K562 (cell line): Measurements from ENCODE around the gene FAM131C. TPM values are rescaled to one million over a fixed set of nuclear protein-coding genes. Genes with fewer than 3 reads are reported as not detected.

Experiments
- CBFA2T2 ChIP-seq: fragments of 450-650 bp; conservative IDR thresholded peaks from 2 replicates; pipeline ENCODE4 v1.6.1; 2017; ENCODE audit warnings: mild to moderate bottlenecking
- CBX3 ChIP-seq, 2 experiments: IDR thresholded peaks; 1 replicate in 1 of 2; 2 replicates in 1 of 2; pipeline ENCODE4 v1.6.1; 2012; ENCODE audit warnings: inconsistent platforms in 2 of 2, low read length in 2 of 2, borderline replicate concordance in 1 of 2, control low read depth in 1 of 2
- CCNT2 ChIP-seq: IDR thresholded peaks from 2 replicates; pipeline ENCODE4 v1.6.1; 2011; ENCODE audit warnings: borderline replicate concordance, low read depth, mild to moderate bottlenecking, moderate library complexity, mixed read lengths, low read length; ENCODE audit not compliant: insufficient read length; ENCODE audit errors: extremely low read depth
- COPS2 ChIP-seq: fragments of 450-650 bp; conservative IDR thresholded peaks from 2 replicates; pipeline ENCODE4 v1.6.1; 2016; ENCODE audit warnings: mild to moderate bottlenecking, moderate library complexity
- EWSR1 ChIP-seq: fragments of 450-650 bp; IDR thresholded peaks from 2 replicates; pipeline ENCODE4 v1.6.1; 2018; ENCODE audit warnings: borderline replicate concordance, mild to moderate bottlenecking, low read depth, moderate library complexity; ENCODE audit not compliant: partially characterized antibody
- RAD51 ChIP-seq: fragments of 450-650 bp; IDR thresholded peaks from 2 replicates; pipeline ENCODE4 v1.7.1; 2016; ENCODE audit warnings: low read depth, mild to moderate bottlenecking, borderline replicate concordance
- RNF2 ChIP-seq: sonication (generic); IDR thresholded peaks from 2 replicates; pipeline ENCODE4 v1.6.1; 2016
- TAF1 ChIP-seq: IDR thresholded peaks from 2 replicates; pipeline ENCODE4 v1.6.1; 2011; ENCODE audit warnings: mild to moderate bottlenecking, low read length, moderate library complexity; ENCODE audit not compliant: insufficient read depth, control insufficient read depth, severe bottlenecking; ENCODE audit errors: extremely low read depth
- ZNF184 ChIP-seq: sonication (generic); formaldehyde crosslinking; IDR thresholded peaks from 2 replicates; pipeline ENCODE4 v1.5.0; 2020; ENCODE audit warnings: missing genetic modification reagents
- ZNF551 ChIP-seq: fragments of 250-450 bp; sonication (Bioruptor Pico); IDR thresholded peaks from 2 replicates; pipeline ENCODE4 v1.5.0; 2021; ENCODE audit warnings: mild to moderate bottlenecking, moderate library complexity
- polyA plus RNA-seq, 8 experiments: library from polyadenylated mRNA; depleted of rRNA in 4 of 8; stranded (reverse) in 5 of 8; unstranded in 3 of 8; fragments of >200 nt; fragmentation: Nextera tagmentation in 2 of 8; fragmentation: Illumina TruSeq in 1 of 8; extraction: Ambion mirVana in 2 of 8; extraction: Trizol in 1 of 8; gene quantifications; 2 replicates each; pipeline versions ENCODE4 v1.2.1 to v1.2.3, GENCODE V29; 2011 to 2014; ENCODE audit warnings: inconsistent platforms in 1 of 8, missing spikeins in 1 of 8
- total RNA-seq, 7 experiments: library from RNA; depleted of rRNA in 6 of 7; stranded (reverse); fragments of >200 nt in 6 of 7; fragmentation: Illumina TruSeq in 2 of 7; extraction: Trizol in 2 of 7; gene quantifications; 2 replicates each; pipeline versions ENCODE4 v1.2.1 to v1.2.3, GENCODE V29; 2011 to 2021; ENCODE audit warnings: low replicate concordance in 1 of 7
- TF ChIP-seq, protein P1 (sequence below), 2 experiments: fragments of 450-650 bp; IDR thresholded peaks; 2 replicates each; pipeline ENCODE4 v1.6.1; 2018; ENCODE audit warnings: mild to moderate bottlenecking in 2 of 2, low read depth in 1 of 2; ENCODE audit not compliant: partially characterized antibody in 2 of 2
- TF ChIP-seq, protein P2 (sequence below): sonication (generic); formaldehyde crosslinking; IDR thresholded peaks from 2 replicates; pipeline ENCODE4 v1.8.1; 2023; ENCODE audit warnings: mild to moderate bottlenecking, missing genetic modification reagents
- TF ChIP-seq, protein P3 (sequence below): IDR thresholded peaks from 2 replicates; pipeline ENCODE4 v1.6.1; 2011; ENCODE audit not compliant: insufficient read length; ENCODE audit errors: extremely low read depth
- TF ChIP-seq, protein P4 (sequence below): fragments of 450-650 bp; formaldehyde crosslinking; IDR thresholded peaks from 2 replicates; pipeline ENCODE4 v1.4.0; 2020; ENCODE audit warnings: mild to moderate bottlenecking, moderate library complexity
- TF ChIP-seq, protein P5 (sequence below): fragments of 250-450 bp; sonication (Bioruptor Pico); IDR thresholded peaks from 2 replicates; pipeline ENCODE4 v1.5.1; 2021; ENCODE audit warnings: mild to moderate bottlenecking

FAM131C gene
- total and polyA plus RNA-seq, 9 of the 15 experiments (the other 6 are each of a cell fraction or from before 2014, with no cell fraction given): 0.10 to 0.29 (median 0.16) TPM; not detected in 6

DNA sequence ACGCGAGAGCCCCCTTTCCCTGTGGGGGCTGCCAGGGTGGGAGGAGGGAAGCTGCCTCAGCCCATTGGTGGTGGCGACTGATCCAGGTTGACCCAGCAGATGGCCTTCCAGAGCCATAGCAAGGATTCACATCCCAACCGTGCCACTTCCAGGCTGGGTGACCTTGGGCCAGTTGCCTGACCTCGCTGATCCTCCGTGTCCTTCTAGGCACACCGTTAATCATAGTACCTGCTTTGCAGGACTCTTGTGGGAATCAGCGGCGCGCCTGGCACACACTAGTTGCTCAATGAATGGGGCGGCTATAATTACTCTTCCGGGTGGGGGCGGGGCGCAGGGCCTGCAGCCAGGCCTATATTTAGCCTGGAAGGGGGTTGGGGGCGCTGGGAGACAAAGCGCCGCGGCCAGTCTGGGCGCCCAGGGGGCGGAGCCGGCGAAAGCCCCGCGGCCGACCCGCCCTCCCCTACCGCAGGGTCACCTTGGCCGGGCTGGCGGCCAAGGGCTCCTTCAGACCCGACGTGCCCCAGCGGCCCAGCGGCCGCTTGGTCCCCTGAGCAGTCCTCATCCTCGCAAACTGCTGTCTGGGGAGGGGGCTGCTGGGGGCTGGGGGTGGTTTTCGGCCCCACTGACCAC lies 60.7 kb downstream of the FAM131C start (continued):
- TF ChIP-seq COPS2: no peak
- TF ChIP-seq EWSR1: no peak
- TF ChIP-seq, protein P1, sequence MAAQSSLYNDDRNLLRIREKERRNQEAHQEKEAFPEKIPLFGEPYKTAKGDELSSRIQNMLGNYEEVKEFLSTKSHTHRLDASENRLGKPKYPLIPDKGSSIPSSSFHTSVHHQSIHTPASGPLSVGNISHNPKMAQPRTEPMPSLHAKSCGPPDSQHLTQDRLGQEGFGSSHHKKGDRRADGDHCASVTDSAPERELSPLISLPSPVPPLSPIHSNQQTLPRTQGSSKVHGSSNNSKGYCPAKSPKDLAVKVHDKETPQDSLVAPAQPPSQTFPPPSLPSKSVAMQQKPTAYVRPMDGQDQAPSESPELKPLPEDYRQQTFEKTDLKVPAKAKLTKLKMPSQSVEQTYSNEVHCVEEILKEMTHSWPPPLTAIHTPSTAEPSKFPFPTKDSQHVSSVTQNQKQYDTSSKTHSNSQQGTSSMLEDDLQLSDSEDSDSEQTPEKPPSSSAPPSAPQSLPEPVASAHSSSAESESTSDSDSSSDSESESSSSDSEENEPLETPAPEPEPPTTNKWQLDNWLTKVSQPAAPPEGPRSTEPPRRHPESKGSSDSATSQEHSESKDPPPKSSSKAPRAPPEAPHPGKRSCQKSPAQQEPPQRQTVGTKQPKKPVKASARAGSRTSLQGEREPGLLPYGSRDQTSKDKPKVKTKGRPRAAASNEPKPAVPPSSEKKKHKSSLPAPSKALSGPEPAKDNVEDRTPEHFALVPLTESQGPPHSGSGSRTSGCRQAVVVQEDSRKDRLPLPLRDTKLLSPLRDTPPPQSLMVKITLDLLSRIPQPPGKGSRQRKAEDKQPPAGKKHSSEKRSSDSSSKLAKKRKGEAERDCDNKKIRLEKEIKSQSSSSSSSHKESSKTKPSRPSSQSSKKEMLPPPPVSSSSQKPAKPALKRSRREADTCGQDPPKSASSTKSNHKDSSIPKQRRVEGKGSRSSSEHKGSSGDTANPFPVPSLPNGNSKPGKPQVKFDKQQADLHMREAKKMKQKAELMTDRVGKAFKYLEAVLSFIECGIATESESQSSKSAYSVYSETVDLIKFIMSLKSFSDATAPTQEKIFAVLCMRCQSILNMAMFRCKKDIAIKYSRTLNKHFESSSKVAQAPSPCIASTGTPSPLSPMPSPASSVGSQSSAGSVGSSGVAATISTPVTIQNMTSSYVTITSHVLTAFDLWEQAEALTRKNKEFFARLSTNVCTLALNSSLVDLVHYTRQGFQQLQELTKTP (IDR thresholded peaks at IDR 0.05; ENCODE audit: low read depth in 1 of 2, partially characterized antibody in 2 of 2): no peak
- no peak for TF ChIP-seq CBX3 (IDR thresholded peaks at IDR 0.05; ENCODE audit: borderline replicate concordance in 1 of 2, low read length in 2 of 2)
- TF ChIP-seq ZNF551 (CRISPR knock-in tag): no peak
- peak; percentile 31 for TF ChIP-seq TAF1
- TF ChIP-seq RNF2: no peak; the same call in none of the 2 replicates
- no peak for TF ChIP-seq ZNF184
- TF ChIP-seq CBFA2T2: no peak
- TF ChIP-seq, protein P2, sequence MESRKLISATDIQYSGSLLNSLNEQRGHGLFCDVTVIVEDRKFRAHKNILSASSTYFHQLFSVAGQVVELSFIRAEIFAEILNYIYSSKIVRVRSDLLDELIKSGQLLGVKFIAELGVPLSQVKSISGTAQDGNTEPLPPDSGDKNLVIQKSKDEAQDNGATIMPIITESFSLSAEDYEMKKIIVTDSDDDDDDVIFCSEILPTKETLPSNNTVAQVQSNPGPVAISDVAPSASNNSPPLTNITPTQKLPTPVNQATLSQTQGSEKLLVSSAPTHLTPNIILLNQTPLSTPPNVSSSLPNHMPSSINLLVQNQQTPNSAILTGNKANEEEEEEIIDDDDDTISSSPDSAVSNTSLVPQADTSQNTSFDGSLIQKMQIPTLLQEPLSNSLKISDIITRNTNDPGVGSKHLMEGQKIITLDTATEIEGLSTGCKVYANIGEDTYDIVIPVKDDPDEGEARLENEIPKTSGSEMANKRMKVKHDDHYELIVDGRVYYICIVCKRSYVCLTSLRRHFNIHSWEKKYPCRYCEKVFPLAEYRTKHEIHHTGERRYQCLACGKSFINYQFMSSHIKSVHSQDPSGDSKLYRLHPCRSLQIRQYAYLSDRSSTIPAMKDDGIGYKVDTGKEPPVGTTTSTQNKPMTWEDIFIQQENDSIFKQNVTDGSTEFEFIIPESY (CRISPR knock-in tag): no peak
- TF ChIP-seq, protein P3, sequence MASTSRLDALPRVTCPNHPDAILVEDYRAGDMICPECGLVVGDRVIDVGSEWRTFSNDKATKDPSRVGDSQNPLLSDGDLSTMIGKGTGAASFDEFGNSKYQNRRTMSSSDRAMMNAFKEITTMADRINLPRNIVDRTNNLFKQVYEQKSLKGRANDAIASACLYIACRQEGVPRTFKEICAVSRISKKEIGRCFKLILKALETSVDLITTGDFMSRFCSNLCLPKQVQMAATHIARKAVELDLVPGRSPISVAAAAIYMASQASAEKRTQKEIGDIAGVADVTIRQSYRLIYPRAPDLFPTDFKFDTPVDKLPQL: no peak
- TF ChIP-seq RAD51: no peak
- peak; percentile 91 for TF ChIP-seq CCNT2
- TF ChIP-seq, protein P4, sequence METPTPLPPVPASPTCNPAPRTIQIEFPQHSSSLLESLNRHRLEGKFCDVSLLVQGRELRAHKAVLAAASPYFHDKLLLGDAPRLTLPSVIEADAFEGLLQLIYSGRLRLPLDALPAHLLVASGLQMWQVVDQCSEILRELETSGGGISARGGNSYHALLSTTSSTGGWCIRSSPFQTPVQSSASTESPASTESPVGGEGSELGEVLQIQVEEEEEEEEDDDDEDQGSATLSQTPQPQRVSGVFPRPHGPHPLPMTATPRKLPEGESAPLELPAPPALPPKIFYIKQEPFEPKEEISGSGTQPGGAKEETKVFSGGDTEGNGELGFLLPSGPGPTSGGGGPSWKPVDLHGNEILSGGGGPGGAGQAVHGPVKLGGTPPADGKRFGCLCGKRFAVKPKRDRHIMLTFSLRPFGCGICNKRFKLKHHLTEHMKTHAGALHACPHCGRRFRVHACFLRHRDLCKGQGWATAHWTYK (CRISPR knock-in tag): no peak
- TF ChIP-seq, protein P5, sequence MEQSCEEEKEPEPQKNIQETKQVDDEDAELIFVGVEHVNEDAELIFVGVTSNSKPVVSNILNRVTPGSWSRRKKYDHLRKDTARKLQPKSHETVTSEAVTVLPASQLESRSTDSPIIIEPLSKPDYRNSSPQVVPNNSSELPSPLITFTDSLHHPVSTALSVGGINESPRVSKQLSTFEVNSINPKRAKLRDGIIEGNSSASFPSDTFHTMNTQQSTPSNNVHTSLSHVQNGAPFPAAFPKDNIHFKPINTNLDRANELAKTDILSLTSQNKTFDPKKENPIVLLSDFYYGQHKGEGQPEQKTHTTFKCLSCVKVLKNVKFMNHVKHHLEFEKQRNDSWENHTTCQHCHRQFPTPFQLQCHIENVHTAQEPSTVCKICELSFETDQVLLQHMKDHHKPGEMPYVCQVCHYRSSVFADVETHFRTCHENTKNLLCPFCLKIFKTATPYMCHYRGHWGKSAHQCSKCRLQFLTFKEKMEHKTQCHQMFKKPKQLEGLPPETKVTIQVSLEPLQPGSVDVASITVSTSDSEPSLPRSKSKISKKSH (CRISPR knock-in tag): no peak
